ENCODE measurements around the gene OTOGL.

DNA sequence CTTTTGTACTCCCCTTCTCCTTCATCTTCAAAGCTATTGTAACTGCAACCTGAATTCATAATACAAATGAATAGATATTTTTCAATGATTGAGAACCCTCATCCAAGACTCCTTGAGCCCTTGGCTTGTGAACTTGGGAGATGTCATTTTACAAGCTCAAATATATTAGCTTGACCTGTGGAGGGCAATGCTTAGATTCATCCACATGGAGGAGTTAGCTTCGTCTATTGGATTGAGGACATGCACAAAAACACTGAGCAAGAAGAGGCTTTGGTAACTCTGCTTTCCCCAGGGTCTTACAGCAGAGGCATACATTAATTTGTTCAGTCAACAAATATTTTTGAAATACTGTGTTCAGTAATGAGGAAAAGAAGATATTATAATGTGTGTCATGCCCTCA is 101.1 kb downstream of the OTOGL start:
- TF ChIP-seq ESRRG (CRISPR knock-in tag; IDR thresholded peaks at IDR 0.05) = no peak
- TF ChIP-seq ARNTL (CRISPR knock-in tag; IDR thresholded peaks at IDR 0.05; ENCODE audit: borderline replicate concordance, low read depth) = no peak
- no peak for TF ChIP-seq ZNF70 (CRISPR knock-in tag; IDR thresholded peaks at IDR 0.05)
- TF ChIP-seq, protein P1, sequence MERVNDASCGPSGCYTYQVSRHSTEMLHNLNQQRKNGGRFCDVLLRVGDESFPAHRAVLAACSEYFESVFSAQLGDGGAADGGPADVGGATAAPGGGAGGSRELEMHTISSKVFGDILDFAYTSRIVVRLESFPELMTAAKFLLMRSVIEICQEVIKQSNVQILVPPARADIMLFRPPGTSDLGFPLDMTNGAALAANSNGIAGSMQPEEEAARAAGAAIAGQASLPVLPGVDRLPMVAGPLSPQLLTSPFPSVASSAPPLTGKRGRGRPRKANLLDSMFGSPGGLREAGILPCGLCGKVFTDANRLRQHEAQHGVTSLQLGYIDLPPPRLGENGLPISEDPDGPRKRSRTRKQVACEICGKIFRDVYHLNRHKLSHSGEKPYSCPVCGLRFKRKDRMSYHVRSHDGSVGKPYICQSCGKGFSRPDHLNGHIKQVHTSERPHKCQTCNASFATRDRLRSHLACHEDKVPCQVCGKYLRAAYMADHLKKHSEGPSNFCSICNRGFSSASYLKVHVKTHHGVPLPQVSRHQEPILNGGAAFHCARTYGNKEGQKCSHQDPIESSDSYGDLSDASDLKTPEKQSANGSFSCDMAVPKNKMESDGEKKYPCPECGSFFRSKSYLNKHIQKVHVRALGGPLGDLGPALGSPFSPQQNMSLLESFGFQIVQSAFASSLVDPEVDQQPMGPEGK (CRISPR knock-in tag; IDR thresholded peaks at IDR 0.05; ENCODE audit: borderline replicate concordance) = no peak
- no peak for TF ChIP-seq ZFP3 (CRISPR knock-in tag; IDR thresholded peaks at IDR 0.05)
- no peak for TF ChIP-seq ISL1 (CRISPR knock-in tag; IDR thresholded peaks at IDR 0.05)
- no peak for TF ChIP-seq SNAI2 (CRISPR knock-in tag; IDR thresholded peaks at IDR 0.05)
- no peak for TF ChIP-seq ZFP30 (CRISPR knock-in tag; IDR thresholded peaks at IDR 0.05)
- no peak for TF ChIP-seq ZNF565 (CRISPR knock-in tag; conservative IDR thresholded peaks at IDR 0.05; ENCODE audit: low read depth)
- no peak for TF ChIP-seq TOX (CRISPR knock-in tag; IDR thresholded peaks at IDR 0.05; ENCODE audit: borderline replicate concordance)
- TF ChIP-seq, protein P2, sequence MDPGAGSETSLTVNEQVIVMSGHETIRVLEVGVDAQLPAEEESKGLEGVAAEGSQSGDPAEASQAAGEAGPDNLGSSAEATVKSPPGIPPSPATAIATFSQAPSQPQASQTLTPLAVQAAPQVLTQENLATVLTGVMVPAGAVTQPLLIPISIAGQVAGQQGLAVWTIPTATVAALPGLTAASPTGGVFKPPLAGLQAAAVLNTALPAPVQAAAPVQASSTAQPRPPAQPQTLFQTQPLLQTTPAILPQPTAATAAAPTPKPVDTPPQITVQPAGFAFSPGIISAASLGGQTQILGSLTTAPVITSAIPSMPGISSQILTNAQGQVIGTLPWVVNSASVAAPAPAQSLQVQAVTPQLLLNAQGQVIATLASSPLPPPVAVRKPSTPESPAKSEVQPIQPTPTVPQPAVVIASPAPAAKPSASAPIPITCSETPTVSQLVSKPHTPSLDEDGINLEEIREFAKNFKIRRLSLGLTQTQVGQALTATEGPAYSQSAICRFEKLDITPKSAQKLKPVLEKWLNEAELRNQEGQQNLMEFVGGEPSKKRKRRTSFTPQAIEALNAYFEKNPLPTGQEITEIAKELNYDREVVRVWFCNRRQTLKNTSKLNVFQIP (CRISPR knock-in tag; IDR thresholded peaks at IDR 0.05; ENCODE audit: borderline replicate concordance, low read depth) = no peak
- no peak for TF ChIP-seq BACH2 (CRISPR knock-in tag; IDR thresholded peaks at IDR 0.05; ENCODE audit: borderline replicate concordance)
- TF ChIP-seq, protein P3, sequence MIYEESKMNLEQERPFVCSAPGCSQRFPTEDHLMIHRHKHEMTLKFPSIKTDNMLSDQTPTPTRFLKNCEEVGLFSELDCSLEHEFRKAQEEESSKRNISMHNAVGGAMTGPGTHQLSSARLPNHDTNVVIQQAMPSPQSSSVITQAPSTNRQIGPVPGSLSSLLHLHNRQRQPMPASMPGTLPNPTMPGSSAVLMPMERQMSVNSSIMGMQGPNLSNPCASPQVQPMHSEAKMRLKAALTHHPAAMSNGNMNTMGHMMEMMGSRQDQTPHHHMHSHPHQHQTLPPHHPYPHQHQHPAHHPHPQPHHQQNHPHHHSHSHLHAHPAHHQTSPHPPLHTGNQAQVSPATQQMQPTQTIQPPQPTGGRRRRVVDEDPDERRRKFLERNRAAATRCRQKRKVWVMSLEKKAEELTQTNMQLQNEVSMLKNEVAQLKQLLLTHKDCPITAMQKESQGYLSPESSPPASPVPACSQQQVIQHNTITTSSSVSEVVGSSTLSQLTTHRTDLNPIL (CRISPR knock-in tag; IDR thresholded peaks at IDR 0.05; ENCODE audit: low read depth) = no peak
